Heart left ventricle (tissue), 16 donors: Measurements from ENCODE around the gene ADNP. TPM values are rescaled to one million over a fixed set of nuclear protein-coding genes. Genes with fewer than 3 reads are reported as not detected.

Source experiments
- ATAC-seq, 4 donors: fragments of 200-7000 bp; cut with Tn5 transposase; one replicate each; pipeline ENCODE4 v1.9.1; 2020 to 2022; ENCODE audit warnings: moderate library complexity in 4 of 4, mild to moderate bottlenecking in 3 of 4, moderate number of reproducible peaks in 1 of 4
- DNase-seq, 5 donors: peaks; one replicate each; pipeline ENCODE4 v3.0.0-alpha.2; 2020
- H3K27ac ChIP-seq, 12 donors: fragments of 200-600 bp; sonication (generic) in 4 of 12; one replicate each; pipeline versions ENCODE4 v1.5.0 to v1.8.0; 2016 to 2022; ENCODE audit warnings: mild to moderate bottlenecking in 2 of 12
- H3K27me3 ChIP-seq, 9 donors: fragments of 200-600 bp; sonication (generic) in 2 of 9; one replicate each; pipeline versions ENCODE4 v1.5.1 to v1.8.0; 2016 to 2022; ENCODE audit warnings: mild to moderate bottlenecking in 3 of 9
- H3K36me3 ChIP-seq, 9 donors: fragments of 200-600 bp; sonication (generic) in 2 of 9; one replicate each; pipeline versions ENCODE4 v1.5.0 to v1.8.0; 2018 to 2022; ENCODE audit warnings: mild to moderate bottlenecking in 2 of 9
- H3K4me1 ChIP-seq, 12 donors: fragments of 200-600 bp; sonication (generic) in 4 of 12; one replicate each; pipeline versions ENCODE4 v1.5.0 to v1.8.0; 2016 to 2022; ENCODE audit warnings: mild to moderate bottlenecking in 3 of 12
- H3K4me3 ChIP-seq, 12 donors: fragments of 200-600 bp; sonication (generic) in 4 of 12; one replicate each; pipeline versions ENCODE4 v1.5.0 to v1.8.0; 2017 to 2022; ENCODE audit warnings: mild to moderate bottlenecking in 9 of 12, moderate library complexity in 4 of 12
- H3K9me3 ChIP-seq, 12 donors: fragments of 200-600 bp; sonication (generic) in 4 of 12; one replicate each; pipeline versions ENCODE4 v1.5.0 to v1.8.0; 2016 to 2022; ENCODE audit warnings: mild to moderate bottlenecking in 1 of 12
- CTCF ChIP-seq, 12 donors: fragments of 200-600 bp; sonication (generic) in 4 of 12; IDR thresholded peaks; one replicate each; pipeline versions ENCODE4 v1.5.0 to v1.8.0; 2018 to 2022; ENCODE audit warnings: antibody characterized with exemption in 12 of 12, mild to moderate bottlenecking in 5 of 12
- POLR2A ChIP-seq, 2 donors: fragments of 450-650 bp; IDR thresholded peaks; one replicate each; pipeline ENCODE4 v1.6.1; 2017; ENCODE audit warnings: antibody characterized with exemption in 2 of 2, mild to moderate bottlenecking in 2 of 2, moderate library complexity in 2 of 2
- WGBS, 4 donors: extraction: QIAGEN DNeasy Blood & Tissue Kit in 2 of 4; methylation state at CpG; one replicate each; pipeline versions ENCODE4 v1.1.5 to v1.1.7; 2013 to 2018; 5-methylcytosine and 5-hydroxymethylcytosine counted together
- intact Hi-C, 10 donors: fragments of 100-400 bp; cut with DNase I; formaldehyde crosslinking; loops; one replicate each; pipeline versions ENCODE4 v1.11.1 to v1.14.2; 2022
- polyA plus RNA-seq, 2 donors: library from polyadenylated mRNA; stranded (reverse); fragments of 200-250 nt; gene quantifications; one replicate each; pipeline ENCODE4 v1.2.3, GENCODE V29; 2013
- total RNA-seq, 9 donors: library from RNA; depleted of rRNA in 2 of 9; stranded (reverse); fragments of >200 nt in 2 of 9; fragmentation: NEBNext Ultra II Directional in 3 of 9; extraction: Animal tissue kit (Norgen Biotek cat#: 25700) in 3 of 9; gene quantifications; one replicate each; pipeline versions ENCODE4 v1.1.0 to v1.2.4, GENCODE V29; 2016 to 2023
- donor health status: ischemic (EF 13 %, LVEDD 7.1; RV severe dilation, severe dysfunction).
- donor health status: healthy with polysubstance abuse.
- donor health status: DM: no; HTN: yes; CAD: no.
- donor health status: DM: no; HTN: no; CAD: no.
- donor health status: ischemic (EF 25% LVEDD 6.9; RV normal size, moderate dysfunction).
- donor health status: ischemic (EF 25% LVEDD 5.7; RV mildly dilated, moderate dysfunction).
- donor health status: healthy.
- donor health status: DM: yes; HTN: yes; CAD: no.
- donor health status: ischemic (EF 35%, LVEDD 5.7; RV mildly dilated, moderate dysfunction).
- donor health status: nonischemic (EF 11% LVEDD 7.7; RV severe dilation, severe dysfunction).
- donor health status: DM: yes; HTN: yes; CAD: no.
- donor health status: PGD.
- donor health status: ischemic (EF 29% LVEDD 5.4; RV normal size, mild dysfunction).
- donor health status: nonischemic (EF 23%, LVEDD 6.1; RV moderate dilation, normal function).

Gene ADNP
- total and polyA plus RNA-seq, 11 donors, result 18.1 to 50.6 (median 30.5) TPM

GRCh38 chr20:50855498-50856474, 75.5 kb downstream of the ADNP start:
- H3K9me3 ChIP-seq, result no peaks in the 10 kb centered on the region
- ATAC-seq, result peak in 1 of 4 donors; percentile 19
- TF ChIP-seq CTCF (IDR thresholded peaks at IDR 0.05), result no peak
- TF ChIP-seq POLR2A (IDR thresholded peaks at IDR 0.05), result no peak
- H3K27ac ChIP-seq, result no peak overlapping the region
- no peaks in the 10 kb centered on the region for H3K36me3 ChIP-seq
- WGBS, 4 donors, result 57 to 65% (median 61%) methylated on average over 23 of the region's 23 CpGs
- no peak overlapping the region for H3K4me3 ChIP-seq
- no peak for DNase-seq
- H3K27me3 ChIP-seq, result no peaks in the 10 kb centered on the region
- no peaks in the 10 kb centered on the region for H3K4me1 ChIP-seq
- intact Hi-C loops, result no loop called here

DNA sequence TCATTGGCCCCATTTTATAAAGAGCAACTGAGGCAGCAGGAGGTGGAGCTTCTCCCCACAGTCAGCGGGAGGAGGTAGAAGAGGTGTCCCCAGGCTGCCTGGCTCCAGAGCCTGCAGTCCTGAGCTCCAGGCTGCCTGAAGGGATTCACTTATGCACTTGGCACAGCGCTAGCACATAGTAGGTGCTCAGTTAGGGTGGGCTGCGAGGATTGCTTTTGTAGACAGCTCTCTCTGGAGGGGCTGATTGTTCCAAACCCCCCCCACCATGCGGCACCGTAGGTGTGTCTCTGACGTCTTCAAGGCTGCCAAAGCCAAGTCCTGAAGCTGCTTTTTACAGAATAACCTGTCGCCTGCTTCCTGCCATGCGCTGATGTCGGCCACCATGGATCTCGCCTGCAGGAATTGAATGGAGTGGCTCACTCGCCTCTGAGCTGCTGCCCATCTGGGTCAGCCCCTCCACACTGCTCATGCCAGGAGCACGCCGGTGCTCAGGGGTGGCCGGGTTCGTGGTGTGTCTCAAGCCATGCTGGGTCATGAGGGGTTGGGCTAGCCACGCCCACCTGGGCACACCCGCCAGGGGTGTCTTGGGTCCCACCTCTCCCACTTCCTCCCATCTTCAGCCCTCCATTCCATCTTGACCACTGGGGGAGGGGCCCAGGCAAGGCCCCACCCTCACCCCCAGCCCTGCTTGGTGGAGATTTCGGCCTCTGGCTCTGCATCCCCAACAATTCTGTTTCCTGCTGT, 76.6 kb downstream of the ADNP start:
- Histone ChIP-seq H3K27me3 (no peaks in the 10 kb centered on the region), H3K36me3 (no peaks in the 10 kb centered on the region), H3K4me3 (no peak overlapping the region), H3K4me1 (no peaks in the 10 kb centered on the region), H3K27ac (no peak overlapping the region), H3K9me3 (no peaks in the 10 kb centered on the region)
- TF ChIP-seq POLR2A (IDR thresholded peaks at IDR 0.05) (no peak), CTCF (IDR thresholded peaks at IDR 0.05) (no peak)
- intact Hi-C loops, result no loop called here
- WGBS, 4 donors, result 82 to 91% (median 85%) methylated on average over 12 to 18 of the region's 18 CpGs
- DNase-seq, result peak in 1 of 5 donors; percentile 44
- ATAC-seq, result no peak

GRCh38 chr20:50852085-50852484, 79.2 kb downstream of the ADNP start:
- H3K36me3 ChIP-seq, result no peaks in the 10 kb centered on the region
- H3K9me3 ChIP-seq, result no peaks in the 10 kb centered on the region
- H3K27ac ChIP-seq, result no peak overlapping the region
- ATAC-seq (no peak), DNase-seq (no peak)
- intact Hi-C loops, result no loop called here
- H3K4me3 ChIP-seq, result no peak overlapping the region
- TF ChIP-seq POLR2A (IDR thresholded peaks at IDR 0.05) (no peak), CTCF (IDR thresholded peaks at IDR 0.05) (no peak)
- 96 to 99% (median 97%) methylated on average over 9 of the region's 9 CpGs for WGBS, 4 donors
- H3K4me1 ChIP-seq, result peaks cover 0 to 14% (median 11%) of the 10 kb centered on the region in 12 donors
- no peaks in the 10 kb centered on the region for H3K27me3 ChIP-seq

DNA sequence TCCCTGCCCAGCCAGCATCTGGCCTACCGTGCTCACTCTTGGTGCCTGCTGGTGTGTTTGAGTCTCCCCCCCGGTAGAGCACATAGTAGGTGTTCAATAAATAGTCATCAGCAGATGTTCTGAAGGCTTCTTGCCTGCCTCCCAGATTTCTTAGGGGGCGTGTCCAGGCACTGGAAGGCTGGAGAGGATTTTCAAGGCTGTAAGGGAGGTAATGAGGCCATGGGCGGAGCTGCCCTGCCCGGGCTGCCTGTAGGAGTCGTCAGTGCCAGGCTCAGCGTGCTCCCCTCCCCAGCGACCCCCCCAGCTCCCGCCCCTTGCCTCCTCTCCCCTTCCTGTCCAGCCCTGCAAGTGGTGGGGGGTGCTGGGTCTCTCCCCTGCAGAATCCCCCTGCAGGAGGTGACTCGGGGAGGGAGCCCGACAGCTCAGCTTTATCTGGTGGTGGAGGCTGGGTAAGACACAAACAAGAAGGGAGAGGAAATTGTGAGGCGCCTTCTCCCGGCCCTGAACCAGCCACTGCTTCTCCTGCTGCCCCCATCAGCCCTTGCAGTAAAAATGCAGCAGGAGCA, 80.4 kb downstream of the ADNP start:
- Histone ChIP-seq H3K27me3 (no peaks in the 10 kb centered on the region), H3K4me1 (peaks cover 0 to 14% (median 11%) of the 10 kb centered on the region in 12 donors), H3K36me3 (no peaks in the 10 kb centered on the region), H3K4me3 (no peak overlapping the region), H3K9me3 (no peaks in the 10 kb centered on the region), H3K27ac (no peak overlapping the region)
- TF ChIP-seq CTCF (IDR thresholded peaks at IDR 0.05), result no peak
- TF ChIP-seq POLR2A (IDR thresholded peaks at IDR 0.05), result no peak
- no peak for DNase-seq
- 54 to 64% (median 59%) methylated on average over 12 to 13 of the region's 13 CpGs for WGBS, 4 donors
- intact Hi-C loops, result no loop called here
- no peak for ATAC-seq
